Ishikawa (cell line): ENCODE measurements around the gene TGFBR3L.

Experiments
- CEBPB ChIP-seq: IDR thresholded peaks from 2 replicates; pipeline ENCODE4 v1.6.1; 2012
- CREB1 ChIP-seq: IDR thresholded peaks from 2 replicates; pipeline ENCODE4 v1.6.1; 2012; ENCODE audit warnings: low read depth
- EGR1 ChIP-seq: IDR thresholded peaks from 2 replicates; pipeline ENCODE4 v1.6.1; 2012
- EP300 ChIP-seq: IDR thresholded peaks from 2 replicates; pipeline ENCODE4 v1.6.1; 2012; ENCODE audit warnings: borderline replicate concordance
- FOXM1 ChIP-seq: IDR thresholded peaks from 2 replicates; pipeline ENCODE4 v1.6.1; 2012; ENCODE audit warnings: low read depth, borderline replicate concordance
- MAX ChIP-seq: IDR thresholded peaks from 2 replicates; pipeline ENCODE4 v1.6.1; 2012
- NFIC ChIP-seq: IDR thresholded peaks from 2 replicates; pipeline ENCODE4 v1.6.1; 2012
- RAD21 ChIP-seq: IDR thresholded peaks from 2 replicates; pipeline ENCODE4 v1.6.1; 2012; ENCODE audit warnings: low read depth
- REST ChIP-seq: IDR thresholded peaks from 2 replicates; pipeline ENCODE4 v1.6.1; 2012; ENCODE audit warnings: low read depth, mild to moderate bottlenecking
- TAF1 ChIP-seq: IDR thresholded peaks from 2 replicates; pipeline ENCODE4 v1.6.1; 2012; ENCODE audit warnings: low read depth, mild to moderate bottlenecking
- TCF12 ChIP-seq: IDR thresholded peaks from 2 replicates; pipeline ENCODE4 v1.6.1; 2012; ENCODE audit warnings: low read depth
- TEAD4 ChIP-seq: IDR thresholded peaks from 2 replicates; pipeline ENCODE4 v1.6.1; 2012
- USF1 ChIP-seq: IDR thresholded peaks from 2 replicates; pipeline ENCODE4 v1.6.1; 2012
- YY1 ChIP-seq: IDR thresholded peaks from 2 replicates; pipeline ENCODE4 v1.6.1; 2012; ENCODE audit warnings: low read depth
- ZBTB7A ChIP-seq: IDR thresholded peaks from 2 replicates; pipeline ENCODE4 v1.6.1; 2012; ENCODE audit warnings: low read depth

The TGFBR3L gene

GRCh38 chr19:7877249-7877836, 37.3 kb upstream of the TGFBR3L start:
- TF ChIP-seq TAF1 (no peak), MAX (no peak), FOXM1 (no peak), ZBTB7A (no peak), TEAD4 (no peak), NFIC (no peak), CREB1 (no peak), EP300 (no peak), YY1 (no peak), EGR1 (no peak)

- no peak for TF ChIP-seq TAF1
- TF ChIP-seq EP300 = no peak
- no peak for TF ChIP-seq TEAD4
- no peak for TF ChIP-seq CEBPB
These were observed 35.4 kb upstream of the TGFBR3L start for GRCh38 chr19:7879111-7879807.

- TF ChIP-seq NFIC = no peak
These were observed 34.8 kb upstream of the TGFBR3L start for GRCh38 chr19:7879836-7880235.

- TF ChIP-seq NFIC = no peak
These were observed 32.7 kb upstream of the TGFBR3L start for GRCh38 chr19:7881910-7882309.

GRCh38 chr19:7883105-7883504, 31.5 kb upstream of the TGFBR3L start:
- TF ChIP-seq CEBPB (no peak), REST (no peak), ZBTB7A (no peak), YY1 (no peak), EP300 (no peak), TCF12 (no peak), USF1 (no peak), CREB1 (no peak), TAF1 (no peak), TEAD4 (no peak), EGR1 (no peak), MAX (no peak), FOXM1 (no peak), NFIC (no peak), RAD21 (no peak)

- TF ChIP-seq CEBPB = no peak
These were observed 30.6 kb upstream of the TGFBR3L start for GRCh38 chr19:7883796-7884570.

- TF ChIP-seq ZBTB7A (no peak), NFIC (no peak), USF1 (no peak), RAD21 (no peak), EP300 (no peak), CEBPB (no peak), TCF12 (no peak), MAX (no peak)
These were observed 28.8 kb upstream of the TGFBR3L start for GRCh38 chr19:7885818-7886217.

- TF ChIP-seq REST (no peak), NFIC (no peak), TCF12 (0 out of 2 replicates have a peak, but pooled peaks have one; percentile 4)
These were observed 27.1 kb upstream of the TGFBR3L start for GRCh38 chr19:7887408-7888144.
